Testis (tissue), 3 donors: Measurements from ENCODE around the gene BRAT1. TPM values are rescaled to one million over a fixed set of nuclear protein-coding genes. Genes with fewer than 3 reads are reported as not detected.

Source experiments
- DNase-seq: peaks from one replicate; pipeline ENCODE4 v3.0.0-alpha.2; 2019
- H3K27ac ChIP-seq, 2 donors: fragments of 200-600 bp; sonication (generic); one replicate each; pipeline ENCODE4 v1.5.1; 2019
- H3K27me3 ChIP-seq: fragments of 200-600 bp; sonication (generic); one replicate; pipeline ENCODE4 v1.5.1; 2019
- H3K36me3 ChIP-seq: fragments of 200-600 bp; sonication (generic); one replicate; pipeline ENCODE4 v1.5.1; 2017; ENCODE audit warnings: low read depth; ENCODE audit errors: missing control alignments
- H3K4me1 ChIP-seq: fragments of 200-600 bp; sonication (generic); one replicate; pipeline ENCODE4 v1.5.1; 2019
- H3K4me3 ChIP-seq, 2 donors: fragments of 200-600 bp; sonication (generic); one replicate each; pipeline ENCODE4 v1.5.1; 2017 to 2019
- H3K9me3 ChIP-seq: fragments of 200-600 bp; sonication (generic); one replicate; pipeline ENCODE4 v1.5.1; 2017
- CTCF ChIP-seq, 3 experiments: fragments of 450-650 bp in 2 of 3; fragments of 200-600 bp in 1 of 3; sonication (generic) in 1 of 3; IDR thresholded peaks; one replicate each; pipeline ENCODE4 v1.5.1; 2016 to 2019; ENCODE audit warnings: antibody characterized with exemption in 3 of 3, mild to moderate bottlenecking in 2 of 3, moderate library complexity in 1 of 3
- POLR2A ChIP-seq: fragments of 450-650 bp; IDR thresholded peaks from one replicate; pipeline ENCODE4 v1.6.1; 2017; ENCODE audit warnings: antibody characterized with exemption, mild to moderate bottlenecking, moderate library complexity
- WGBS, 2 donors: methylation state at CpG; one replicate each; pipeline ENCODE4 v1.1.5; 2018; 5-methylcytosine and 5-hydroxymethylcytosine counted together
- intact Hi-C: fragments of 100-400 bp; cut with DNase I; formaldehyde crosslinking; loops from one replicate; pipeline ENCODE4 v1.15.1; 2023; ENCODE audit warnings: low total_unique reads
- polyA plus RNA-seq: library from polyadenylated mRNA; stranded (reverse); fragments of 350-450 nt; fragmentation: Illumina TruSeq; extraction: RNeasy Lipid Tissue Mini Kit (QIAGEN cat#74804); gene quantifications from one replicate; pipeline ENCODE4 v1.2.3, GENCODE V29; 2014; ENCODE audit warnings: low read depth, low replicate concordance; ENCODE audit not compliant: insufficient read depth
- total RNA-seq, 2 donors: library from RNA; depleted of rRNA; stranded (reverse); fragments of >200 nt; gene quantifications; one replicate each; pipeline ENCODE4 v1.2.3, GENCODE V29; 2016

The BRAT1 gene
- total and polyA plus RNA-seq, 3 donors from 2014 or later = 45.3 to 108 (median 104) TPM

GRCh38 chr7:2501947-2502646 is 53.2 kb downstream of the BRAT1 start:
- Histone ChIP-seq H3K4me1 (peaks cover 15% of the 10 kb centered on the region), H3K27me3 (no peaks in the 10 kb centered on the region), H3K9me3 (no peaks in the 10 kb centered on the region), H3K27ac (no peak overlapping the region), H3K36me3 (no peaks in the 10 kb centered on the region), H3K4me3 (no peak overlapping the region)
- DNase-seq = no peak
- no peak for TF ChIP-seq POLR2A
- TF ChIP-seq CTCF (IDR thresholded peaks at IDR 0.05) = no peak
- WGBS, 2 donors = 86 to 93% methylated on average over 3 to 9 of the region's 9 CpGs
- intact Hi-C loops = no loop called here

- Histone ChIP-seq H3K4me1 (peaks cover 15% of the 10 kb centered on the region), H3K4me3 (no peak overlapping the region), H3K27me3 (no peaks in the 10 kb centered on the region), H3K27ac (no peak overlapping the region), H3K36me3 (no peaks in the 10 kb centered on the region), H3K9me3 (no peaks in the 10 kb centered on the region)
- TF ChIP-seq POLR2A (no peak), CTCF (IDR thresholded peaks at IDR 0.05) (no peak)
- intact Hi-C loops = no loop called here
- 94% methylated on average over 7 to 12 of the region's 12 CpGs for WGBS, 2 donors
- no peak for DNase-seq
Observed at GRCh38 chr7:2500701-2501100, 54.6 kb downstream of the BRAT1 start.

- Histone ChIP-seq H3K4me3 (no peak overlapping the region), H3K9me3 (no peaks in the 10 kb centered on the region), H3K27me3 (no peaks in the 10 kb centered on the region), H3K27ac (no peak overlapping the region), H3K36me3 (no peaks in the 10 kb centered on the region), H3K4me1 (peaks cover 15% of the 10 kb centered on the region)
- WGBS, 2 donors = 85 to 93% methylated on average over 15 to 27 of the region's 27 CpGs
- no peak for DNase-seq
- intact Hi-C loops = no loop called here
- TF ChIP-seq CTCF (IDR thresholded peaks at IDR 0.05) (no peak), POLR2A (no peak)
Observed at GRCh38 chr7:2499719-2500430, 55.4 kb downstream of the BRAT1 start.

- WGBS, 2 donors = 81 to 90% methylated on average over 7 of the region's 7 CpGs
- Histone ChIP-seq H3K27me3 (no peaks in the 10 kb centered on the region), H3K4me3 (no peak overlapping the region), H3K9me3 (no peaks in the 10 kb centered on the region), H3K27ac (no peak overlapping the region), H3K36me3 (no peaks in the 10 kb centered on the region), H3K4me1 (peaks cover 15% of the 10 kb centered on the region)
- no peak for DNase-seq
- intact Hi-C loops = no loop called here
- no peak for TF ChIP-seq POLR2A
- no peak for TF ChIP-seq CTCF (IDR thresholded peaks at IDR 0.05)
Observed at GRCh38 chr7:2499181-2499580, 56.1 kb downstream of the BRAT1 start.
